Measurements from ENCODE around the gene SIRT5. TPM values are rescaled to one million over a fixed set of nuclear protein-coding genes. Genes with fewer than 3 reads are reported as not detected.

SIRT5 gene
- total RNA-seq, 6 donors from 2014 or later = 7.0 to 19.9 (median 11.0) TPM

- 89 to 96% methylated on average over 6 of the region's 6 CpGs for WGBS, 2 donors
- Histone ChIP-seq H3K36me3 (peaks cover 0 to 79% (median 40%) of the 10 kb centered on the region in 4 donors), H3K27me3 (no peaks in the 10 kb centered on the region), H3K4me1 (no peaks in the 10 kb centered on the region), H3K4me3 (no peak overlapping the region), H3K27ac (no peak overlapping the region), H3K9me3 (no peaks in the 10 kb centered on the region)
- ATAC-seq (ENCODE audit: low FRiP score in 2 of 2) (no peak), DNase-seq (no peak)
- TF ChIP-seq EP300 (IDR thresholded peaks at IDR 0.05) = no peak
- TF ChIP-seq CTCF (IDR thresholded peaks at IDR 0.05) = no peak
- TF ChIP-seq POLR2AphosphoS5 (IDR thresholded peaks at IDR 0.05) = no peak
- no peak for TF ChIP-seq POLR2A (IDR thresholded peaks at IDR 0.05)
Measured at GRCh38 chr6:13593720-13594119, 19.3 kb downstream of the SIRT5 start.

- H3K36me3 ChIP-seq = peaks cover 0 to 84% (median 42%) of the 10 kb centered on the region in 4 donors
- no peak overlapping the region for H3K27ac ChIP-seq
- ATAC-seq (ENCODE audit: low FRiP score in 2 of 2) (no peak), DNase-seq (no peak)
- no peaks in the 10 kb centered on the region for H3K4me1 ChIP-seq
- no peak overlapping the region for H3K4me3 ChIP-seq
- TF ChIP-seq CTCF (IDR thresholded peaks at IDR 0.05) (no peak), EP300 (IDR thresholded peaks at IDR 0.05) (no peak), POLR2AphosphoS5 (IDR thresholded peaks at IDR 0.05) (no peak), POLR2A (IDR thresholded peaks at IDR 0.05) (no peak)
- no peaks in the 10 kb centered on the region for H3K27me3 ChIP-seq
- 94 to 95% methylated on average over 4 of the region's 4 CpGs for WGBS, 2 donors
- no peaks in the 10 kb centered on the region for H3K9me3 ChIP-seq
Measured at GRCh38 chr6:13597073-13597472, 22.7 kb downstream of the SIRT5 start.

- H3K4me3 ChIP-seq = no peak overlapping the region
- DNase-seq (no peak), ATAC-seq (ENCODE audit: low FRiP score in 2 of 2) (no peak)
- no peak for TF ChIP-seq POLR2A (IDR thresholded peaks at IDR 0.05)
- no peak for TF ChIP-seq CTCF (IDR thresholded peaks at IDR 0.05)
- TF ChIP-seq POLR2AphosphoS5 (IDR thresholded peaks at IDR 0.05) = no peak
- no peak for TF ChIP-seq EP300 (IDR thresholded peaks at IDR 0.05)
- no peaks in the 10 kb centered on the region for H3K4me1 ChIP-seq
- no peaks in the 10 kb centered on the region for H3K9me3 ChIP-seq
- no peak overlapping the region for H3K27ac ChIP-seq
- H3K36me3 ChIP-seq = peaks cover 0 to 73% (median 31%) of the 10 kb centered on the region in 4 donors
- H3K27me3 ChIP-seq = no peaks in the 10 kb centered on the region
- WGBS, 2 donors = 93 to 95% methylated on average over 6 of the region's 6 CpGs
Measured at GRCh38 chr6:13600036-13600435, 25.6 kb downstream of the SIRT5 start.

GRCh38 chr6:13604135-13604534, 29.7 kb downstream of the SIRT5 start:
- 86 to 91% methylated on average over 4 of the region's 4 CpGs for WGBS, 2 donors
- H3K4me1 ChIP-seq = no peaks in the 10 kb centered on the region
- no peaks in the 10 kb centered on the region for H3K27me3 ChIP-seq
- H3K27ac ChIP-seq = no peak overlapping the region
- DNase-seq = no peak
- H3K4me3 ChIP-seq = no peak overlapping the region
- TF ChIP-seq POLR2AphosphoS5 (IDR thresholded peaks at IDR 0.05) = no peak
- TF ChIP-seq CTCF (IDR thresholded peaks at IDR 0.05) = no peak
- TF ChIP-seq POLR2A (IDR thresholded peaks at IDR 0.05) = no peak
- H3K9me3 ChIP-seq = no peaks in the 10 kb centered on the region
- H3K36me3 ChIP-seq = peaks cover 0 to 37% (median 16%) of the 10 kb centered on the region in 4 donors
- ATAC-seq (ENCODE audit: low FRiP score in 2 of 2) = no peak

Measured in upper lobe of left lung (tissue), 6 donors.